H9 (cell line): ENCODE data around the gene AIFM1. TPM values are rescaled to one million over a fixed set of nuclear protein-coding genes. Genes with fewer than 3 reads are reported as not detected.

Experiments used
- DNase-seq: peaks from one replicate; pipeline ENCODE4 v3.0.0-alpha.2; 2017
- H2AFZ ChIP-seq: one replicate; pipeline ENCODE4 v1.6.1; 2013; ENCODE audit warnings: mild to moderate bottlenecking, low read length, control low read depth, moderate library complexity
- H2AK5ac ChIP-seq: 2 replicates; pipeline ENCODE4 v1.6.1; 2013; ENCODE audit warnings: low read length, control low read depth, mixed read lengths; ENCODE audit not compliant: insufficient read length
- H2BK120ac ChIP-seq: one replicate; pipeline ENCODE4 v1.6.1; 2013; ENCODE audit warnings: low read depth, mild to moderate bottlenecking, low read length, control low read depth, inconsistent platforms; ENCODE audit not compliant: poor library complexity, severe bottlenecking
- H2BK12ac ChIP-seq: 2 replicates; pipeline ENCODE4 v1.6.1; 2013; ENCODE audit warnings: low read length, control low read depth, mixed read lengths, low read depth; ENCODE audit not compliant: insufficient read length
- H2BK15ac ChIP-seq: 2 replicates; pipeline ENCODE4 v1.6.1; 2013; ENCODE audit warnings: low read depth, low read length, control low read depth
- H2BK20ac ChIP-seq: one replicate; pipeline ENCODE4 v1.6.1; 2013; ENCODE audit warnings: low read depth, mild to moderate bottlenecking, low read length, control low read depth, inconsistent platforms; ENCODE audit not compliant: poor library complexity, severe bottlenecking
- H2BK5ac ChIP-seq: 2 replicates; pipeline ENCODE4 v1.6.1; 2013; ENCODE audit warnings: low read length, control low read depth, mixed read lengths; ENCODE audit not compliant: insufficient read length
- H3K14ac ChIP-seq: 2 replicates; pipeline ENCODE4 v1.6.1; 2013; ENCODE audit warnings: low read length, control low read depth; ENCODE audit not compliant: insufficient read depth
- H3K18ac ChIP-seq: 2 replicates; pipeline ENCODE4 v1.6.1; 2013; ENCODE audit warnings: low read depth, mild to moderate bottlenecking, mixed read lengths, low read length, control low read depth; ENCODE audit not compliant: insufficient read length
- H3K23ac ChIP-seq: 2 replicates; pipeline ENCODE4 v1.6.1; 2013; ENCODE audit warnings: low read length, control low read depth, mixed read lengths, low read depth; ENCODE audit not compliant: insufficient read length
- H3K23me2 ChIP-seq: 2 replicates; pipeline ENCODE4 v1.6.1; 2013; ENCODE audit warnings: low read depth, mild to moderate bottlenecking, mixed read lengths, low read length, control low read depth; ENCODE audit not compliant: insufficient read length, poor library complexity, severe bottlenecking
- H3K27ac ChIP-seq: 2 replicates; pipeline ENCODE4 v1.5.1; 2013; ENCODE audit warnings: low read length, control low read depth, mixed read lengths, low read depth; ENCODE audit not compliant: insufficient read length
- H3K27me3 ChIP-seq: 2 replicates; pipeline ENCODE4 v1.6.1; 2013; ENCODE audit warnings: low read length, control low read depth, inconsistent platforms; ENCODE audit not compliant: insufficient read depth
- H3K4ac ChIP-seq: 2 replicates; pipeline ENCODE4 v1.6.1; 2013; ENCODE audit warnings: low read depth, mild to moderate bottlenecking, control low read depth, inconsistent platforms, low read length, moderate library complexity
- H3K4me1 ChIP-seq: 2 replicates; pipeline ENCODE4 v1.6.1; 2013; ENCODE audit warnings: low read length, control low read depth, inconsistent platforms; ENCODE audit not compliant: insufficient read depth
- H3K4me2 ChIP-seq: 2 replicates; pipeline ENCODE4 v1.6.1; 2013; ENCODE audit warnings: low read length, control low read depth, mixed read lengths; ENCODE audit not compliant: insufficient read length, insufficient read depth
- H3K56ac ChIP-seq: 2 replicates; pipeline ENCODE4 v1.6.1; 2013; ENCODE audit warnings: low read depth, mild to moderate bottlenecking, mixed read lengths, low read length, control low read depth; ENCODE audit not compliant: insufficient read length
- H3K79me1 ChIP-seq: 2 replicates; pipeline ENCODE4 v1.6.1; 2013; ENCODE audit warnings: low read depth, mild to moderate bottlenecking, moderate library complexity, low read length, control low read depth, inconsistent platforms; ENCODE audit not compliant: insufficient read depth, poor library complexity, severe bottlenecking
- H3K79me2 ChIP-seq: 2 replicates; pipeline ENCODE4 v1.6.1; 2013; ENCODE audit warnings: low read length, control low read depth, inconsistent platforms; ENCODE audit not compliant: insufficient read depth
- H3K9ac ChIP-seq: 2 replicates; pipeline ENCODE4 v1.6.1; 2013; ENCODE audit warnings: low read length, control low read depth, mixed read lengths; ENCODE audit not compliant: insufficient read length; ENCODE audit errors: extremely low read depth
- H3K9me3 ChIP-seq: one replicate; pipeline ENCODE4 v1.6.1; 2013; ENCODE audit warnings: low read depth, low read length, inconsistent platforms; ENCODE audit not compliant: control insufficient read depth
- H3T11ph ChIP-seq: one replicate; pipeline ENCODE4 v1.6.1; 2013; ENCODE audit warnings: mild to moderate bottlenecking, low read length, control low read depth, inconsistent platforms
- H4K20me1 ChIP-seq: one replicate; pipeline ENCODE4 v1.6.1; 2013; ENCODE audit not compliant: control insufficient read depth, insufficient read length, insufficient read depth
- H4K5ac ChIP-seq: 2 replicates; pipeline ENCODE4 v1.6.1; 2013; ENCODE audit warnings: low read depth, mild to moderate bottlenecking, mixed read lengths, low read length, control low read depth; ENCODE audit not compliant: insufficient read length
- H4K8ac ChIP-seq: replicated peaks from 2 replicates; pipeline ENCODE4 v1.6.1; 2013; ENCODE audit warnings: low read length, control low read depth, mixed read lengths, low read depth; ENCODE audit not compliant: insufficient read length
- H4K91ac ChIP-seq: 2 replicates; pipeline ENCODE4 v1.6.1; 2013; ENCODE audit warnings: low read depth, mild to moderate bottlenecking, moderate library complexity, mixed read lengths, low read length, control low read depth; ENCODE audit not compliant: insufficient read length
- H3K27ac Mint-ChIP-seq, 3 experiments: 2 replicates in 2 of 3; 3 replicates in 1 of 3; pipeline ENCODE4 v1.8.0; 2020 to 2021; ENCODE audit warnings: mixed read lengths in 3 of 3, mild to moderate bottlenecking in 1 of 3, moderate library complexity in 1 of 3
- H3K27me3 Mint-ChIP-seq: 2 replicates; pipeline ENCODE4 v1.8.0; 2021; ENCODE audit warnings: low read depth, mild to moderate bottlenecking, moderate library complexity, mixed read lengths
- H3K36me3 Mint-ChIP-seq, 3 experiments: 2 replicates in 2 of 3; 3 replicates in 1 of 3; pipeline ENCODE4 v1.8.0; 2020 to 2021; ENCODE audit warnings: low read depth in 3 of 3, mixed read lengths in 3 of 3; ENCODE audit not compliant: insufficient read depth in 1 of 3
- H3K4me1 Mint-ChIP-seq, 2 experiments: 2 replicates each; pipeline ENCODE4 v1.8.0; 2020; ENCODE audit warnings: mixed read lengths in 2 of 2
- H3K4me3 Mint-ChIP-seq, 2 experiments: 2 replicates in 1 of 2; 3 replicates in 1 of 2; pipeline ENCODE4 v1.8.0; 2020 to 2021; ENCODE audit warnings: mild to moderate bottlenecking in 2 of 2, mixed read lengths in 2 of 2, moderate library complexity in 1 of 2
- H3K9me3 Mint-ChIP-seq, 2 experiments: 2 replicates in 1 of 2; 3 replicates in 1 of 2; pipeline ENCODE4 v1.8.0; 2020; ENCODE audit warnings: mild to moderate bottlenecking in 2 of 2, mixed read lengths in 2 of 2, moderate library complexity in 1 of 2
- CTCF ChIP-seq: fragments of 200-600 bp; sonication (generic); conservative IDR thresholded peaks from 3 replicates; pipeline ENCODE4 v1.8.0; 2021; ENCODE audit warnings: antibody characterized with exemption, mild to moderate bottlenecking
- WGBS: extraction: QIAGEN DNeasy Blood & Tissue Kit; methylation state at CpG from one replicate; pipeline ENCODE4 v1.1.7; 2013; ENCODE audit warnings: missing lambda C conversion rate, low lambda C conversion rate, mixed read lengths; ENCODE audit not compliant: insufficient read length; ENCODE audit errors: extremely low coverage; 5-methylcytosine and 5-hydroxymethylcytosine counted together
- total RNA-seq: library from RNA; stranded (reverse); gene quantifications from 2 replicates; pipeline ENCODE4 v1.2.1, GENCODE V29; 2021

AIFM1 gene
- total RNA-seq, 1 experiment from 2014 or later, result 43.7 TPM

- Histone ChIP-seq H3K18ac (no peak overlapping the region), H3K27me3 (no peaks in the 10 kb centered on the region), H2BK15ac (no peak overlapping the region), H3K79me2 (no peaks in the 10 kb centered on the region), H3T11ph (no peak overlapping the region), H4K91ac (no peak overlapping the region), H3K14ac (no peak overlapping the region), H4K20me1 (no peaks in the 10 kb centered on the region), H3K56ac (no peak overlapping the region), H3K9ac (no peak overlapping the region), H3K79me1 (no peaks in the 10 kb centered on the region), H2BK12ac (no peak overlapping the region), H3K9me3 (peaks cover 7% of the 10 kb centered on the region), H3K4ac (no peak overlapping the region), H2AFZ (no peak overlapping the region), H3K4me2 (no peak overlapping the region), H2BK120ac (no peak overlapping the region), H2BK20ac (no peak overlapping the region), H2AK5ac (no peak overlapping the region), H2BK5ac (no peak overlapping the region), H4K8ac (no peak overlapping the region), H3K23ac (no peak overlapping the region), H3K4me1 (no peaks in the 10 kb centered on the region), H3K23me2 (no peaks in the 10 kb centered on the region), H3K27ac (no peak overlapping the region), H4K5ac (no peak overlapping the region)
- Mint-ChIP-seq H3K4me3 (no peak overlapping the region), H3K27ac (no peak overlapping the region), H3K36me3 (peaks cover 0 to 6% (median 0%) of the 10 kb centered on the region in 3 experiments; a peak in 4 of 7 replicates), H3K4me1 (no peaks in the 10 kb centered on the region), H3K9me3 (peaks cover 0 to 58% of the 10 kb centered on the region in 2 experiments; a peak in 2 of 5 replicates), H3K27me3 (peaks cover 2% of the 10 kb centered on the region; the same call in 1 of the 2 replicates)
- DNase-seq, result no peak
- WGBS, result no CpG with 5 or more reads among the region's 4 CpGs
- TF ChIP-seq CTCF, result no peak
Observed at GRCh38 chrX:130186651-130187050, 21.0 kb upstream of the AIFM1 start.
